BE2C (cell line): Measurements from ENCODE around the gene CWF19L2.

ENCODE experiments used
- DNase-seq: peaks from one replicate; pipeline ENCODE4 v3.0.0-alpha.2; 2020
- H3K27me3 ChIP-seq: fragments of 250-450 bp; sonication (Bioruptor Pico); 2 replicates; pipeline ENCODE4 v1.5.1; 2020; ENCODE audit warnings: mild to moderate bottlenecking
- H3K36me3 ChIP-seq: fragments of 250-450 bp; sonication (Bioruptor Pico); 2 replicates; pipeline ENCODE4 v1.5.1; 2020; ENCODE audit warnings: mild to moderate bottlenecking
- H3K4me1 ChIP-seq: fragments of 250-450 bp; sonication (Bioruptor Pico); 2 replicates; pipeline ENCODE4 v1.5.1; 2020
- H3K4me3 ChIP-seq: 2 replicates; pipeline ENCODE4 v1.5.1; 2011; ENCODE audit warnings: low read depth, low read length
- H3K9me3 ChIP-seq: fragments of 250-450 bp; sonication (Bioruptor Pico); 2 replicates; pipeline ENCODE4 v1.5.1; 2020
- TF ChIP-seq, protein P1 (sequence below): IDR thresholded peaks from 2 replicates; pipeline ENCODE4 v1.5.1; 2012; ENCODE audit warnings: mild to moderate bottlenecking, low read depth, low read length

CWF19L2 gene

GRCh38 chr11:107494055-107494454, 36.4 kb upstream of the CWF19L2 start:
- Histone ChIP-seq H3K36me3 (no peaks in the 10 kb centered on the region), H3K4me3 (no peak overlapping the region), H3K4me1 (no peaks in the 10 kb centered on the region), H3K27me3 (no peaks in the 10 kb centered on the region), H3K9me3 (no peaks in the 10 kb centered on the region)
- DNase-seq = no peak
- TF ChIP-seq, protein P1, sequence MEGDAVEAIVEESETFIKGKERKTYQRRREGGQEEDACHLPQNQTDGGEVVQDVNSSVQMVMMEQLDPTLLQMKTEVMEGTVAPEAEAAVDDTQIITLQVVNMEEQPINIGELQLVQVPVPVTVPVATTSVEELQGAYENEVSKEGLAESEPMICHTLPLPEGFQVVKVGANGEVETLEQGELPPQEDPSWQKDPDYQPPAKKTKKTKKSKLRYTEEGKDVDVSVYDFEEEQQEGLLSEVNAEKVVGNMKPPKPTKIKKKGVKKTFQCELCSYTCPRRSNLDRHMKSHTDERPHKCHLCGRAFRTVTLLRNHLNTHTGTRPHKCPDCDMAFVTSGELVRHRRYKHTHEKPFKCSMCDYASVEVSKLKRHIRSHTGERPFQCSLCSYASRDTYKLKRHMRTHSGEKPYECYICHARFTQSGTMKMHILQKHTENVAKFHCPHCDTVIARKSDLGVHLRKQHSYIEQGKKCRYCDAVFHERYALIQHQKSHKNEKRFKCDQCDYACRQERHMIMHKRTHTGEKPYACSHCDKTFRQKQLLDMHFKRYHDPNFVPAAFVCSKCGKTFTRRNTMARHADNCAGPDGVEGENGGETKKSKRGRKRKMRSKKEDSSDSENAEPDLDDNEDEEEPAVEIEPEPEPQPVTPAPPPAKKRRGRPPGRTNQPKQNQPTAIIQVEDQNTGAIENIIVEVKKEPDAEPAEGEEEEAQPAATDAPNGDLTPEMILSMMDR = no peak

GRCh38 chr11:107493117-107493516, 35.5 kb upstream of the CWF19L2 start:
- H3K4me3 ChIP-seq = no peak overlapping the region
- H3K27me3 ChIP-seq = no peaks in the 10 kb centered on the region
- TF ChIP-seq, protein P1 = no peak
- H3K4me1 ChIP-seq = no peaks in the 10 kb centered on the region
- H3K9me3 ChIP-seq = no peaks in the 10 kb centered on the region
- H3K36me3 ChIP-seq = no peaks in the 10 kb centered on the region
- no peak for DNase-seq

DNA sequence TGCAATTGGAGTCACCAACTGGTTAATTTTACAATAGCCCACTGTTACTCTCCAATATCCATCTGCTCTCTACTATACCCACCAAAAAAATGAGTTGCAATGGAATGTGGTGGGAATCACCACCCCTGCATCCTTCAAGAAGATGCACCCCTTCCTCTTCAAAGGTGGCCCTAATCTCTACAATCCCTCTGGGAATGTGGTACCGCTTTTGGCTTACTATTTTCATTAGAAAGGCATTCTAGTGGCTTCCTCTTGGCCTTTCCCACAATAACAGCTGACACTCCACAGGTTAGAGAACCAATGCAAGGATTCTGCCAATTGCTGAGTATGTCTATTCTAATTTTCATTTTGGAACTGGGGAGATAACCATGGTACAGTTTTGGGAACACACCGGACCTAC, 33.2 kb upstream of the CWF19L2 start:
- H3K27me3 ChIP-seq = no peaks in the 10 kb centered on the region
- no peaks in the 10 kb centered on the region for H3K36me3 ChIP-seq
- H3K4me1 ChIP-seq = no peaks in the 10 kb centered on the region
- TF ChIP-seq, protein P1 = no peak
- no peak overlapping the region for H3K4me3 ChIP-seq
- DNase-seq = no peak
- H3K9me3 ChIP-seq = no peaks in the 10 kb centered on the region

GRCh38 chr11:107482234-107482633, 24.6 kb upstream of the CWF19L2 start:
- Histone ChIP-seq H3K36me3 (no peaks in the 10 kb centered on the region), H3K4me3 (no peak overlapping the region), H3K4me1 (no peaks in the 10 kb centered on the region), H3K27me3 (peaks cover 6% of the 10 kb centered on the region), H3K9me3 (no peaks in the 10 kb centered on the region)
- TF ChIP-seq, protein P1 = no peak
- no peak for DNase-seq

- no peaks in the 10 kb centered on the region for H3K36me3 ChIP-seq
- no peaks in the 10 kb centered on the region for H3K4me1 ChIP-seq
- no peak overlapping the region for H3K4me3 ChIP-seq
- H3K9me3 ChIP-seq = no peaks in the 10 kb centered on the region
- H3K27me3 ChIP-seq = peaks cover 27% of the 10 kb centered on the region
- TF ChIP-seq, protein P1 = no peak
- no peak for DNase-seq
These were observed 21.3 kb upstream of the CWF19L2 start for GRCh38 chr11:107478922-107479321.

DNA sequence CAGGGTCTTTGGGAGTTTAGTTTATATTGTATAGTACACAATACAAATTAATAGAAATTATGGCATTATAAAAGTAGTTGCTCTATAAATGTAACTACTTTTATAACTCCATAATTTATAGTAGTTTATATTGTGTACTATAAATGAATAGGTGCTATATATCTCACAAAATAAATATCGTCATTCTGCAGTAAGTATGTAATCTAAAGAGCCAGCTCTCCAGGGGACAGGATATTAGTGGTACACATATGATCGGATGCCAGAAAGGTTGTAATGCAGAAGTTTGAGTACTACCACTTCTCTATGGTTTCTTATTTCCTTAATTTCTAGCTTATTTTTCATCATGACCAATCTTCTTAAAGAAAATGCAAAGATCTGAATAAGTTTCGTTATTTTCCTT, 20.2 kb upstream of the CWF19L2 start:
- Histone ChIP-seq H3K4me3 (no peak overlapping the region), H3K36me3 (no peaks in the 10 kb centered on the region), H3K9me3 (no peaks in the 10 kb centered on the region), H3K4me1 (no peaks in the 10 kb centered on the region), H3K27me3 (peaks cover 27% of the 10 kb centered on the region)
- TF ChIP-seq, protein P1 = no peak
- no peak for DNase-seq
